HepG2 (cell line): ENCODE results near the gene LMBRD2. TPM values are rescaled to one million over a fixed set of nuclear protein-coding genes. Genes with fewer than 3 reads are reported as not detected.

Experiments
- CBX5 ChIP-seq: sonication (generic); formaldehyde crosslinking; IDR thresholded peaks from 2 replicates; pipeline ENCODE4 v1.4.0; 2020; ENCODE audit warnings: missing genetic modification reagents, borderline replicate concordance
- CTCF ChIP-seq: sonication (generic); formaldehyde crosslinking; IDR thresholded peaks from 2 replicates; pipeline ENCODE4 v1.5.0; 2020; ENCODE audit warnings: mild to moderate bottlenecking, missing genetic modification reagents, moderate library complexity
- E2F1 ChIP-seq: sonication (generic); formaldehyde crosslinking; IDR thresholded peaks from 2 replicates; pipeline ENCODE4 v1.5.0; 2020; ENCODE audit warnings: missing genetic modification reagents
- FLYWCH1 ChIP-seq: sonication (generic); formaldehyde crosslinking; IDR thresholded peaks from 2 replicates; pipeline ENCODE4 v1.8.1; 2023; ENCODE audit warnings: mild to moderate bottlenecking, missing genetic modification reagents
- IRX3 ChIP-seq: sonication (generic); formaldehyde crosslinking; IDR thresholded peaks from 2 replicates; pipeline ENCODE4 v1.8.1; 2023; ENCODE audit warnings: mild to moderate bottlenecking, low read depth, missing genetic modification reagents, borderline replicate concordance
- KDM3A ChIP-seq: IDR thresholded peaks from 2 replicates; pipeline ENCODE4 v1.6.1; 2018; ENCODE audit warnings: low read depth, missing compliant biosample characterization
- MAX ChIP-seq: IDR thresholded peaks from 2 replicates; pipeline ENCODE4 v1.6.1; 2012; ENCODE audit warnings: inconsistent platforms
- NR0B2 ChIP-seq: sonication (generic); formaldehyde crosslinking; IDR thresholded peaks from 2 replicates; pipeline ENCODE4 v1.4.0; 2020; ENCODE audit warnings: mild to moderate bottlenecking, missing genetic modification reagents
- PAX8 ChIP-seq: sonication (generic); formaldehyde crosslinking; IDR thresholded peaks from 2 replicates; pipeline ENCODE4 v1.8.0; 2022; ENCODE audit warnings: mild to moderate bottlenecking, missing genetic modification reagents, borderline replicate concordance
- PCBP1 ChIP-seq: fragments of 200-400 bp; formaldehyde crosslinking; IDR thresholded peaks from 2 replicates; pipeline ENCODE4 v1.6.1; 2017; ENCODE audit warnings: mild to moderate bottlenecking, low read depth, low read length, borderline replicate concordance
- PLSCR1 ChIP-seq: sonication (generic); formaldehyde crosslinking; IDR thresholded peaks from 2 replicates; pipeline ENCODE4 v1.5.0; 2020; ENCODE audit warnings: missing genetic modification reagents, mild to moderate bottlenecking, borderline replicate concordance
- PPARG ChIP-seq: conservative IDR thresholded peaks from 2 replicates; pipeline ENCODE4 v1.6.1; 2016; ENCODE audit warnings: missing biosample characterization, missing genetic modification reagents
- REL ChIP-seq: sonication (generic); formaldehyde crosslinking; conservative IDR thresholded peaks from 2 replicates; pipeline ENCODE4 v1.8.0; 2022; ENCODE audit warnings: mild to moderate bottlenecking, missing genetic modification reagents, moderate library complexity
- REXO4 ChIP-seq: sonication (generic); formaldehyde crosslinking; IDR thresholded peaks from 2 replicates; pipeline ENCODE4 v1.8.0; 2022; ENCODE audit warnings: missing genetic modification reagents, mild to moderate bottlenecking, borderline replicate concordance
- SOX5 ChIP-seq: IDR thresholded peaks from 2 replicates; pipeline ENCODE4 v1.6.1; 2016; ENCODE audit warnings: borderline replicate concordance
- TMF1 ChIP-seq: sonication (generic); formaldehyde crosslinking; IDR thresholded peaks from 2 replicates; pipeline ENCODE4 v1.8.1; 2022; ENCODE audit warnings: low read depth, missing genetic modification reagents
- ZNF12 ChIP-seq: sonication (generic); formaldehyde crosslinking; IDR thresholded peaks from 2 replicates; pipeline ENCODE4 v1.5.0; 2020; ENCODE audit warnings: missing genetic modification reagents
- ZNF17 ChIP-seq: sonication (generic); formaldehyde crosslinking; IDR thresholded peaks from 2 replicates; pipeline ENCODE4 v1.5.0; 2020; ENCODE audit warnings: mild to moderate bottlenecking, missing genetic modification reagents
- ZNF274 ChIP-seq: sonication (generic); formaldehyde crosslinking; IDR thresholded peaks from 2 replicates; pipeline ENCODE4 v1.5.1; 2020; ENCODE audit warnings: mild to moderate bottlenecking, missing genetic modification reagents
- ZNF431 ChIP-seq: sonication (generic); formaldehyde crosslinking; IDR thresholded peaks from 2 replicates; pipeline ENCODE4 v1.9.0; 2022; ENCODE audit warnings: missing genetic modification reagents, low read depth, mild to moderate bottlenecking, borderline replicate concordance
- ZNF567 ChIP-seq: sonication (generic); formaldehyde crosslinking; IDR thresholded peaks from 2 replicates; pipeline ENCODE4 v1.8.1; 2023; ENCODE audit warnings: mild to moderate bottlenecking, missing genetic modification reagents, borderline replicate concordance
- ZNF724P ChIP-seq: sonication (generic); formaldehyde crosslinking; IDR thresholded peaks from 2 replicates; pipeline ENCODE4 v1.8.0; 2022; ENCODE audit warnings: missing genetic modification reagents, borderline replicate concordance
- ZNF761 ChIP-seq: sonication (generic); formaldehyde crosslinking; conservative IDR thresholded peaks from 2 replicates; pipeline ENCODE4 v1.4.0; 2020; ENCODE audit warnings: mild to moderate bottlenecking, missing genetic modification reagents
- ZNF878 ChIP-seq: sonication (generic); formaldehyde crosslinking; IDR thresholded peaks from 2 replicates; pipeline ENCODE4 v1.8.1; 2023; ENCODE audit warnings: mild to moderate bottlenecking, missing genetic modification reagents, moderate library complexity
- ZSCAN31 ChIP-seq: sonication (generic); formaldehyde crosslinking; IDR thresholded peaks from 2 replicates; pipeline ENCODE4 v1.5.0; 2020; ENCODE audit warnings: low read depth, mild to moderate bottlenecking, missing genetic modification reagents
- polyA plus RNA-seq, 8 experiments: library from polyadenylated mRNA; depleted of rRNA in 3 of 8; stranded (reverse) in 7 of 8; unstranded in 1 of 8; fragments of >200 nt; fragmentation: Illumina TruSeq in 4 of 8; extraction: Trizol in 4 of 8; gene quantifications; 2 replicates each; pipeline versions ENCODE4 v1.2.1 to v1.2.3, GENCODE V29; 2011 to 2016; ENCODE audit warnings: low read depth in 4 of 8, missing spikeins in 1 of 8, mixed read lengths in 1 of 8; ENCODE audit not compliant: insufficient read depth in 1 of 8
- total RNA-seq, 5 experiments: library from RNA; depleted of rRNA; stranded (reverse); fragments of >200 nt; fragmentation: Illumina TruSeq; extraction: Trizol; gene quantifications; 2 replicates each; pipeline ENCODE4 v1.2.3, GENCODE V29; 2016; ENCODE audit warnings: low read depth in 1 of 5

Gene LMBRD2
- total and polyA plus RNA-seq, 2 of the 13 experiments (the other 11 are each of a cell fraction or from before 2014, with no cell fraction given): 2.0 to 4.7 TPM

- TF ChIP-seq CTCF (CRISPR knock-in tag): no peak
- no peak; the same call in 1 of the 2 replicates for TF ChIP-seq PAX8 (CRISPR knock-in tag)
- 0 out of 2 replicates have a peak, but pooled peaks have one; percentile 16 for TF ChIP-seq ZNF878 (CRISPR knock-in tag)
- TF ChIP-seq CBX5 (CRISPR knock-in tag): peak; percentile 73; the same call in 1 of the 2 replicates
- peak; percentile 85 for TF ChIP-seq IRX3 (CRISPR knock-in tag)
- 0 out of 2 replicates have a peak, but pooled peaks have one; percentile 37 for TF ChIP-seq TMF1
- no peak; the same call in 1 of the 2 replicates for TF ChIP-seq PCBP1
- TF ChIP-seq MAX: peak; percentile 88
- TF ChIP-seq PPARG (CRISPR knock-in tag): peak; percentile 44; the same call in 1 of the 2 replicates
- TF ChIP-seq ZSCAN31 (CRISPR knock-in tag): no peak; the same call in 1 of the 2 replicates
- TF ChIP-seq ZNF17 (CRISPR knock-in tag): no peak
- peak; percentile 70; the same call in 1 of the 2 replicates for TF ChIP-seq ZNF431
- TF ChIP-seq REL (CRISPR knock-in tag): peak; percentile 71; the same call in 1 of the 2 replicates
- no peak for TF ChIP-seq REXO4
- no peak for TF ChIP-seq FLYWCH1 (CRISPR knock-in tag)
- peak; percentile 22; the same call in 1 of the 2 replicates for TF ChIP-seq NR0B2 (CRISPR knock-in tag)
- TF ChIP-seq SOX5 (CRISPR knock-in tag): peak; percentile 61; the same call in 1 of the 2 replicates
- TF ChIP-seq ZNF724P (CRISPR knock-in tag): no peak
- no peak for TF ChIP-seq ZNF12 (CRISPR knock-in tag)
- TF ChIP-seq PLSCR1 (CRISPR knock-in tag): no peak
- peak; percentile 99 for TF ChIP-seq E2F1 (CRISPR knock-in tag)
- TF ChIP-seq ZNF274 (CRISPR knock-in tag): peak; percentile 79; the same call in 1 of the 2 replicates
- TF ChIP-seq KDM3A: peak; percentile 58; the same call in 1 of the 2 replicates
- TF ChIP-seq ZNF761 (CRISPR knock-in tag): peak; percentile 31; the same call in 1 of the 2 replicates
- no peak for TF ChIP-seq ZNF567
Observed at GRCh38 chr5:36151434-36152323, at the start of gene LMBRD2, which contains the start of gene SKP2 (continued).
